Right cardiac atrium (tissue), 5 donors: ENCODE data around the gene ITPKC. TPM values are rescaled to one million over a fixed set of nuclear protein-coding genes. Genes with fewer than 3 reads are reported as not detected.
"Not testable (repeated sequence)": the region's sequence is repeated elsewhere in the genome, so short reads cannot be mapped to it uniquely, and the experiment has no call there.

ENCODE experiments used
- ATAC-seq, 2 donors: fragments of 200-7000 bp; cut with Tn5 transposase; one replicate each; pipeline versions ENCODE4 v1.8.0 to v1.9.1; 2020; ENCODE audit warnings: moderate library complexity in 2 of 2, mild to moderate bottlenecking in 1 of 2
- DNase-seq, 3 donors: peaks; one replicate each; pipeline ENCODE4 v3.0.0-alpha.2; 2020
- H3K27ac ChIP-seq: one replicate; pipeline ENCODE4 v1.5.1; 2013; ENCODE audit warnings: mild to moderate bottlenecking, low read length, control low read depth, moderate library complexity
- H3K27me3 ChIP-seq: one replicate; pipeline ENCODE4 v1.6.1; 2013; ENCODE audit not compliant: control insufficient read depth, insufficient read depth
- H3K4me1 ChIP-seq: one replicate; pipeline ENCODE4 v1.6.1; 2013; ENCODE audit warnings: low read length; ENCODE audit not compliant: control insufficient read depth, insufficient read depth
- H3K4me3 ChIP-seq: one replicate; pipeline ENCODE4 v1.5.1; 2013; ENCODE audit warnings: low read length, control low read depth
- H3K9me3 ChIP-seq: one replicate; pipeline ENCODE4 v1.6.1; 2013; ENCODE audit warnings: low read length; ENCODE audit not compliant: control insufficient read depth
- WGBS: extraction: QIAGEN DNeasy Blood & Tissue Kit; methylation state at CpG from one replicate; pipeline ENCODE4 v1.1.7; 2013; 5-methylcytosine and 5-hydroxymethylcytosine counted together
- intact Hi-C, 4 donors: fragments of 100-400 bp; cut with DNase I; formaldehyde crosslinking; loops; one replicate each; pipeline versions ENCODE4 v1.11.0 to v1.14.0; 2022 to 2023
- polyA plus RNA-seq: library from polyadenylated mRNA; stranded (reverse); fragments of 200-250 nt; gene quantifications from one replicate; pipeline ENCODE4 v1.2.3, GENCODE V29; 2013
- total RNA-seq, 4 donors: library from RNA; stranded (reverse); fragmentation: NEBNext Ultra II Directional; extraction: Animal tissue kit (Norgen Biotek cat#: 25700); gene quantifications; one replicate each; pipeline ENCODE4 v1.2.1, GENCODE V29; 2021
- donor health status: healthy with polysubstance abuse.
- donor health status: DM: no; HTN: yes; CAD: no.
- donor health status: DM: no; HTN: no; CAD: no.
- donor health status: DM: no; HTN: yes; CAD: no; lungs with severe emphysema.
- donor health status: DM: yes; HTN: yes; CAD: no.

ITPKC gene
- total and polyA plus RNA-seq, 5 donors: 7.6 to 15.8 (median 12.4) TPM

DNA sequence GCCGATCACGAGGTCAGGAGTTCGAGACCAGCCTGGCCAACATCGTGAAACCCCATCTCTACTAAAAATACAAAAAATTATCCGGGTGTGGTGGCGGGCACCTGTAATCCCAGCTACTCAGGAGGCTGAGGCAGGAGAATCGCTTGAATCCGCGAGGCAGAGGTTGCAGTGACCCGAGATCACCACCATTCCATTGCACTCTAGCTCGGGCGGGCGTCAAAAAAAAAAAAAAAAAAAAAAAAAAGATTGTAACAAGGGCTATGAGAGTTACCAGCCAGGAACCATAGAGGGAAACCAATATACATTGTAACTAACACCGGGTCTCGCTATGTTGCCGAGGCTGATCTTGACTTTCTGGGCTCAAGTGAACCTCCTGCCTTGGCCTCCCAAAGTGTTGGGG is 15.4 kb downstream of the ITPKC start:
- intact Hi-C loops, H3K27me3 ChIP-seq, DNase-seq, H3K4me3 ChIP-seq, ATAC-seq, H3K27ac ChIP-seq, H3K9me3 ChIP-seq, H3K4me1 ChIP-seq: not testable (repeated sequence)
- WGBS: 95% methylated on average over 16 of the region's 16 CpGs

DNA sequence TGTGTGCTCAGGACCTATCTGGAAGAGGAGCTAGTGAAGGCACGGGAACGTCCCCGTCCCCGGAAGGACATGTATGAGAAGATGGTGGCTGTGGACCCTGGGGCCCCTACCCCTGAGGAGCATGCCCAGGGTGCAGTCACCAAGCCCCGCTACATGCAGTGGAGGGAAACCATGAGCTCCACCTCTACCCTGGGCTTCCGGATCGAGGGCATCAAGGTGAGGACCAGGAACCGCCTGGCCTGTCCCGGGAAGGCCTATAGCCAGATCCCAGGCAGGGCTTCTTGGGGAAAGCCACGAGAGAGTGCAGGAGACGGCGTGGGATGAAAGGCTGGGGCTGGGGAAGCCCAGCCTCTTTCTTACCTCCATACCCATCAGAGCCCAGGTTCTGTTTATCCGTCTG is 16.2 kb downstream of the ITPKC start:
- H3K4me3 ChIP-seq: no peak overlapping the region
- no peaks in the 10 kb centered on the region for H3K9me3 ChIP-seq
- intact Hi-C loops: no loop called here
- no peak for ATAC-seq
- no peak overlapping the region for H3K27ac ChIP-seq
- peak in 1 of 3 donors; percentile 31 for DNase-seq
- no peaks in the 10 kb centered on the region for H3K27me3 ChIP-seq
- WGBS: 92% methylated on average over 13 of the region's 13 CpGs
- H3K4me1 ChIP-seq: no peaks in the 10 kb centered on the region

DNA sequence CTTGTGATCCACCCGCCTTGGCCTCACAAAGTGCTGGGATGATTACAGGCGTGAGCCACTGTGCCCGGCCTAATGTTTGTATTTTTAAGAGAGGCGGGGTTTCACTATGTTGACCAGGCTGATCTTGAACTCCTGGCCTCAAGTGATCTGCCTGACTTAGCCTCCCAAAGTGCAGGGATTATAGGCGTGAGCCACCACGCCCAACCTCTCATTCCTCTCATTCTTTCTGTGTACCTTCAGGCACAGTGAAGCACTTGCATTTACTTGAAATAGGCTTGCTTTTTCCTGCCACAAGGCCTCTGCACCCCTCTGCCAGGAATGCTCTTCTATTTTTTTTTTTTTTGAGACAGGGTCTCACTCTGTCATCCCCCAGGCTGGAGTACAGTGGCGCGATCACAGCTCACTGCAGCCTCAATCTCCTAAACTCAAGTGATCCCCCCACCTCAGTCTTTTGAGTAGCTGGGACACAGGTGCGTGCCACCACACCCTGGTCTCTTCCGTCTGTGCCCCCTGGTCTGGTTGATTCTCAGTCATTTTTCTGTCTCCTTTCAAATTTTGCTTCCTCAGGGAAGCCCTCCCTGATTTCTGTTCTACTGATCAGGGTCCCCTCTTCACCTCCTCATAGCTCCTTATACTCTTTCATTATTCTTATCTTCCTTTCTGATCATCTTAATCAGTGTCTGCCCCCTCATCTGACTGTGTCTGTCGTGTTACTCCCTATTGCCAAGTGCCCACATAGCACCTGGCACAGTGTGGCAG is 18.3 kb downstream of the ITPKC start:
- DNase-seq (peak in 1 of 3 donors; percentile 10), ATAC-seq (no peak)
- Histone ChIP-seq H3K27me3 (no peaks in the 10 kb centered on the region), H3K4me3 (no peak overlapping the region), H3K27ac (no peak overlapping the region), H3K4me1 (no peaks in the 10 kb centered on the region), H3K9me3 (no peaks in the 10 kb centered on the region)
- WGBS: 94% methylated on average over 11 of the region's 11 CpGs
- intact Hi-C loops: no loop called here

DNA sequence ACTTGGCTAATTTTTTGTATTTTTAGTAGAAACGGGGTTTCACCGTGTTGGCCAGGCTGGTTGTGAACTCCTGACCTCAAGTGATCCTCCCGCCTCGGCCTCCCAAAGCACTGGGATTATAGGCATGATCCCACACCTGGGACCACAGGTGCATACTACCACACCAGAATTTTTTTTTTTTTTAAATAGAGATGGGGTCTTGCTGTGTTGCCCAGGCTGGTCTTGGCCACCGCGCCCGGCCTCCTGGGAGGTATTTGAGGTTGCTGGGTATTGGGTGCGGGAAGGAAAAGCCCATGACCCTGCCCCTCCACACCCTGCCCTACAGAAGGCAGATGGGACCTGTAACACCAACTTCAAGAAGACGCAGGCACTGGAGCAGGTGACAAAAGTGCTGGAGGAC is 19.7 kb downstream of the ITPKC start:
- H3K27ac ChIP-seq: no peak overlapping the region
- intact Hi-C loops: no loop called here
- no peaks in the 10 kb centered on the region for H3K9me3 ChIP-seq
- no peaks in the 10 kb centered on the region for H3K4me1 ChIP-seq
- H3K27me3 ChIP-seq: no peaks in the 10 kb centered on the region
- DNase-seq: peak in 1 of 3 donors; percentile 28
- no peak for ATAC-seq
- H3K4me3 ChIP-seq: no peak overlapping the region
- WGBS: 91% methylated on average over 9 of the region's 9 CpGs

DNA sequence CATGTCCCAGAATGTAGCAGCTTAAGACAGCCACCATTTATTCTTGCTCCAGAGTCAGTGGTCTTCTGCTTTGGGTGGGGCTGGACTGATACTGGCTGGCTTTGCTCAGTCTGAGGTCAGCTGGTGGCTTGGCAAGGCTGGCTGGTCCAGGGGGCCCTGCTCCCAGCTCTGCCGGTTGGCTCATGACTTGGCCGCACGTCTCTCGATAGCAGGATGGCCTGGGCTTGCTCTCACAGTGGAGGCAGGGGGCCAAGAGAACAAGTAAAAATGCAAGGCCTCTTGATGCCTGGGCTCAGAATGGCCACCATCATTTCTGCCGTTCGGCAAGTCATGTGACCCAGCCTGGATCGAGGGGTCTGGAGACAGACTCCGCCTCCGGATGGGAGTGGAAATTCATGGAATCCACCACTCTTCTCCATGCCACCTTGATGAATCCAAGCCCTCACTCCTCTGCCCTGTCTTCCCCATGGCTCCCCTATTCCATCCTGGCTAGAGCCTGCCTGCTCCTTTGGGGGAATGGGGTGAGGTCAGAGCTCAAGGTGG is 20.3 kb downstream of the ITPKC start:
- Histone ChIP-seq H3K27ac (no peak overlapping the region), H3K27me3 (no peaks in the 10 kb centered on the region), H3K4me3 (no peak overlapping the region), H3K9me3 (no peaks in the 10 kb centered on the region), H3K4me1 (no peaks in the 10 kb centered on the region)
- 74% methylated on average over 9 of the region's 9 CpGs for whole genome bisulfite sequencing
- DNase-seq (peak in 2 of 3 donors; percentile 48 to 69), ATAC-seq (no peak)
- intact Hi-C loops: no loop called here

DNA sequence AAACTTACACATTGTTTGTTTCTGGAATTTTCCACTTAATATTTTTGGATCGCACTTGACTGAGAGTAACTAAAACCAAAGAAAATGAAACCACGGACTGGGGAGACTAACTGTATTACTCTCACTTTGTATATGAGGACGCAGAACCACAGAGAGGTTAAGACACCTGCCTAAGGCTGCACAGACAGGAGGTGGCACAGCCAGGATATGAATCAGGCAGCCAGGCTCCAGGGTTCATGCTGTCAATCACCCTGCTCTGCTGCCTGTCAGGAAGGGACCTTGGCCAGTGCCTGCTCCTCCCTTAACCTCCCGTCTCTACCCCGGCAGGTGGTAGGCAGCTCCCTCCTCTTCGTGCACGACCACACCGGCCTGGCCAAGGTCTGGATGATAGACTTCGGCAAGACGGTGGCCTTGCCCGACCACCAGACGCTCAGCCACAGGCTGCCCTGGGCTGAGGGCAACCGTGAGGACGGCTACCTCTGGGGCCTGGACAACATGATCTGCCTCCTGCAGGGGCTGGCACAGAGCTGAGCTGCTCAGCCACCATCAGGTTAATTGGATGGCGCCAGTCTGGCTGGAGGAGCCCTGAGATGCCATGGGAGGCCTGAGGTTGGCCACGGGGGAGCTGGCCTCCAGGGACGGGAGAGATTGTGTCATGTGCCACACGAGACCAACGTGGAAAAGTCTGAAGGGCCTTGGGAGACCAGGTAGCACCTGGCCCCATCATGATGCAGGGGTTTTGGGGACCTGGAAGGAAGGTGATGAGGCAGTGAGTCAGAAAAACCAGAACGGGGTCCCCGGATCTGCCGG is 22.3 kb downstream of the ITPKC start:
- intact Hi-C loops: no loop called here
- DNase-seq (peak in 2 of 3 donors; percentile 38 to 52), ATAC-seq (no peak)
- Histone ChIP-seq H3K9me3 (no peaks in the 10 kb centered on the region), H3K4me1 (no peaks in the 10 kb centered on the region), H3K4me3 (no peak overlapping the region), H3K27ac (no peak overlapping the region), H3K27me3 (no peaks in the 10 kb centered on the region)
- 84% methylated on average over 22 of the region's 22 CpGs for WGBS

DNA sequence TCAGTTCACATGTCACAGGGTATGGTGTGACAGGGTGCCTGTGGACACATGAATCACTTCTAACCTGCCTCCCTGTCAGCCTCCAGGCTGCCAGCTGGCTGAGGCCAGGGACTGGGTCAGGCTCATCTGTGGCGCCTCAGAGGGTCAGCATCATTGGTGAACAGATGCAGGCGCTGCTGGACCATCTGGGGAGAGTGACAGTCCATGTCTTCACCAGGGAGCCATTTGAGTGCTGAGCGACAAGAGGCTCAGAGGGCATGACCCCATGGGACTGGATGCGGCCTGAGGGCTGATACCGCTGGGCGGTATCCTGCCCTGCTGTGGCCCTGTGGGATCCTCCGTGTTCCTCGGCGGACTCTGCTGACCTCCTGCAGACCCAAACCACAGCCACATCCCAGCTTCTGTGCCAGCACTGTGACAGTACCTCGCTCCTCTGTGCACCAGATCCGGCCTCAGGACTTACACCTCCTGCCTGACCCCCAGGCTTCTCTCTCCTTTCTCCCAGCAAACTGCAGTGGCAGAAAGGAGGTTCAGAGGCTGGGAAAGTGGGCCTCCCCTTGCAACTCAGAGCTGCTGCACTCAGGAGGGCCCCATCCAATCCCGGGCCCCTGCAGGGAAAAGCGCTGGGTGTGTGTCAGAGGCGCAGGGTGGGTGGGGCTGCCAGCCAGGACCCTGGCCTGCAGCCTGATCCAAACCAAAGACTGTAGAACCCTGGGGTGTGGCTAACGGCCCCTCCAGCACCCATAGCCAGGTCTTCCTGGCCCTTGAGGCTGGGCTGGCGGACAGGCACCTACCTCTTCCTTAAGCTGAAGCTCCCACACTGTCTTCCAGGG is 23.2 kb downstream of the ITPKC start:
- DNase-seq (peak in 2 of 3 donors; percentile 60 to 72), ATAC-seq (peak; percentile 9 to 25)
- Histone ChIP-seq H3K27me3 (no peaks in the 10 kb centered on the region), H3K4me3 (no peak overlapping the region), H3K4me1 (no peaks in the 10 kb centered on the region), H3K9me3 (no peaks in the 10 kb centered on the region), H3K27ac (peak overlapping the region; percentile 14)
- intact Hi-C loops: no loop called here
- 64% methylated on average over 16 of the region's 16 CpGs for WGBS

DNA sequence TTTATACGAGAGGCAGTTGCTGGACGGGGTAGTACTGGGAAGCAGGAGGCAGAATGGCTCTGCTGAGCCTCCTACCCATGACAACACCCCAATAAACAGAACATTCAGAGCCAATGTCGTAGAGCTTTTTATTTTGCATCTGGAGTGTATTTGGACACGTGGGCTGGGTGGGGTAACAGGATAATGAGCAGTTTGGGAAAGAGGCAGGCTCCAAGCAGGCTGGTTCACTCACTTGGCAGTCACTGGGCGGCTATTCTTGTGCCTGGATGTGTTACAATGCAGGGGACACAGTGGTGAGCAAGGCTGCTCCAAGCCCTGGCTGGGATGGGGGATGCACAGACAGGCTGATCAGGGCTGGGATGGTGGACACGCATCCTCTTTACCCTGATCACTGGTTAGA is 23.8 kb downstream of the ITPKC start:
- no peaks in the 10 kb centered on the region for H3K4me1 ChIP-seq
- H3K4me3 ChIP-seq: no peak overlapping the region
- intact Hi-C loops: no loop called here
- H3K27ac ChIP-seq: peak overlapping the region; percentile 14
- H3K9me3 ChIP-seq: no peaks in the 10 kb centered on the region
- peak; percentile 64 to 88 (median 82) for DNase-seq
- H3K27me3 ChIP-seq: no peaks in the 10 kb centered on the region
- WGBS: 48% methylated on average over 6 of the region's 6 CpGs
- ATAC-seq: peak; percentile 79 to 83

DNA sequence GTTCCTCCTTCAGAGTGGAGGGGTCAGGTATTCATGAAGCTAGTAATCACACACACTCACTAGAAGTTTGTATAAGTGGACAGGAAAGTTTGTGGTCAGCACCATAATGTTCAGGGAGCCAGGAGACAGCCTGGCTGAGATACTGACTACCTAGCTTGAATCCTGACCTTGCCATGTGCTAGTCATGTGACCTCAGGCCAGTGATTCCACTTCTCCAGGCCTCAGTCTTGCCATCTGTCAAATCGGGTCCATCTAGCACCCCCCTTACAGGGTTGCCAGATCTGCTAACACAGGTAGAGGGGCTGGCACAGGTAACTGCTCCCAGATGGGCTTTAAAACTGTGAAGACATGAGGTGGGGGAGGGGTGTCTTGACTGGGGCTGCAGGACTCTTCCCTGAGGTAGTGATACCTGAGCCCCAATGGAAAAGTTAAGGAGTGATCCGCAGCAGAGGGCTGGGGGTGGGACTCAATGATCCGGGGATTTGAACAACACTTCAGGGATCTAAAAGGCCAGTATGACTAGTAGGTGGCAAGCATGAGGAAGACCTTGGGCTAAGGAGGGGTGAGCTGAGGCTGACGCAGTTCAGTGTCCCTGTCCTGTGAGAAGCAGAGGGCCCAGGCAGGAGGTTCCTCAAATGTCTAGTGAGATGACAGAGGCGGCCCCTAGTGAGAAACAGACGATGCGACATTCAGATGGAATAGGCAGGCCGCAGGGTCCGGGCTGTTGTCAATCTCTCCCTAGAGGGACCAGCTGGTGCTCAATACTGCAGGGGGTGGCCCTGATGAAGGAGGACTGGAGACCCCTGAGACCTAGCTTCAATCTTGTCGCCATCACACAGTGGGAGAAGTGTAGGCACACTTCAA is 24.8 kb downstream of the ITPKC start:
- 74% methylated on average over 10 of the region's 10 CpGs for WGBS
- no peaks in the 10 kb centered on the region for H3K27me3 ChIP-seq
- no peaks in the 10 kb centered on the region for H3K4me1 ChIP-seq
- intact Hi-C loops: no loop called here
- H3K27ac ChIP-seq: peak overlapping the region; percentile 20
- no peaks in the 10 kb centered on the region for H3K9me3 ChIP-seq
- DNase-seq: peak in 1 of 3 donors; percentile 57
- no peak overlapping the region for H3K4me3 ChIP-seq
- no peak for ATAC-seq

DNA sequence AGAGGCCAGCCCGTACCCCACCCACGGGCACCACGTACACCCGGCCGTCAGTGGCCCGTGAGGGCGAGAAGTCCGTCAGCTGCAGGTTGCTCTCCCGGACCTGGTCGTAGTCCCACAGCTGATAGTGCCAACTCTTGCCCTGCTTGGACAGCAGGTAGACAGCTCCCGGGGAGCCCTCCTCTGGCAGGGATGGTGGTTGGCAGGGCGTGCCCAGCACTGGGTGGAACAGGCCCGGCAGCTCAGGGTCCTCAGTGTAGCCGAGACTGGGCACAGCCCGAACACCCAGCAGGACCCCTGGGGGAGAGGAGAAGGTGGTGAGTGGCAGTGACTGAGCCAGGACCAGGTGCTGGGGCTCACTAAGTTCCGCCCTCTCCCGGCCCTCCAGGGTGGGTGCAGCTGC is 25.6 kb downstream of the ITPKC start:
- no peak overlapping the region for H3K4me3 ChIP-seq
- intact Hi-C loops: no loop called here
- no peak for ATAC-seq
- 87% methylated on average over 17 of the region's 17 CpGs for WGBS
- no peaks in the 10 kb centered on the region for H3K4me1 ChIP-seq
- no peak overlapping the region for H3K27ac ChIP-seq
- no peaks in the 10 kb centered on the region for H3K27me3 ChIP-seq
- DNase-seq: peak in 2 of 3 donors; percentile 39 to 49
- no peaks in the 10 kb centered on the region for H3K9me3 ChIP-seq
